ENCODE results near the gene PBOV1. TPM values are rescaled to one million over a fixed set of nuclear protein-coding genes. Genes with fewer than 3 reads are reported as not detected.

PBOV1 gene
- total and polyA plus RNA-seq, 2 experiments from 2014 or later, result not detected

GRCh38 chr6:138205437-138206094 lies 12.7 kb downstream of the PBOV1 start:
- no peak for DNase-seq (ENCODE audit: low spot score)
- no peaks in the 10 kb centered on the region for H3K9me3 ChIP-seq (ENCODE audit: low read depth)
- 79% methylated on average over 5 of the region's 5 CpGs for WGBS (ENCODE audit: low lambda C conversion rate, missing lambda C conversion rate)
- H3K27ac ChIP-seq, result no peak overlapping the region
- no peak overlapping the region for H3K4me3 ChIP-seq
- H3K36me3 ChIP-seq (replicated peaks; ENCODE audit: insufficient read depth, low read depth), result no peaks in the 10 kb centered on the region
- no peak for TF ChIP-seq EZH2phosphoT487 (IDR thresholded peaks at IDR 0.05; ENCODE audit: low read depth, severe bottlenecking, unreplicated experiment)
- no peak for TF ChIP-seq CTCF (IDR thresholded peaks at IDR 0.05; ENCODE audit: poor library complexity)
- no peak for TF ChIP-seq EZH2 (IDR thresholded peaks at IDR 0.05; ENCODE audit: borderline replicate concordance)
- H4K20me1 ChIP-seq (ENCODE audit: insufficient read depth, poor library complexity, severe bottlenecking), result no peaks in the 10 kb centered on the region
- H3K4me1 ChIP-seq (ENCODE audit: insufficient read depth), result no peaks in the 10 kb centered on the region
- no peaks in the 10 kb centered on the region for H3K79me2 ChIP-seq
- H2AFZ ChIP-seq, result no peak overlapping the region
- H3K27me3 ChIP-seq, result no peaks in the 10 kb centered on the region
- no peaks in the 10 kb centered on the region for H3K9me2 ChIP-seq (replicated peaks; ENCODE audit: insufficient read depth)
- no peak overlapping the region for H3K4me2 ChIP-seq

GRCh38 chr6:138204792-138205384 lies 13.4 kb downstream of the PBOV1 start:
- H3K4me2 ChIP-seq, result no peak overlapping the region
- H3K4me3 ChIP-seq, result no peak overlapping the region
- WGBS (ENCODE audit: low lambda C conversion rate, missing lambda C conversion rate), result 78% methylated on average over 4 of the region's 4 CpGs
- TF ChIP-seq EZH2phosphoT487 (IDR thresholded peaks at IDR 0.05; ENCODE audit: low read depth, severe bottlenecking, unreplicated experiment) (no peak), CTCF (IDR thresholded peaks at IDR 0.05; ENCODE audit: poor library complexity) (no peak), EZH2 (IDR thresholded peaks at IDR 0.05; ENCODE audit: borderline replicate concordance) (no peak)
- no peaks in the 10 kb centered on the region for H3K36me3 ChIP-seq (replicated peaks; ENCODE audit: insufficient read depth, low read depth)
- H3K27ac ChIP-seq, result no peak overlapping the region
- H3K27me3 ChIP-seq, result no peaks in the 10 kb centered on the region
- H3K9me3 ChIP-seq (ENCODE audit: low read depth), result no peaks in the 10 kb centered on the region
- H3K9me2 ChIP-seq (replicated peaks; ENCODE audit: insufficient read depth), result no peaks in the 10 kb centered on the region
- no peaks in the 10 kb centered on the region for H3K79me2 ChIP-seq
- H2AFZ ChIP-seq, result no peak overlapping the region
- H4K20me1 ChIP-seq (ENCODE audit: insufficient read depth, poor library complexity, severe bottlenecking), result no peaks in the 10 kb centered on the region
- no peaks in the 10 kb centered on the region for H3K4me1 ChIP-seq (ENCODE audit: insufficient read depth)
- DNase-seq (ENCODE audit: low spot score), result no peak

GRCh38 chr6:138204303-138204702 lies 14.0 kb downstream of the PBOV1 start:
- H3K79me2 ChIP-seq, result no peaks in the 10 kb centered on the region
- H3K9me3 ChIP-seq (ENCODE audit: low read depth), result no peaks in the 10 kb centered on the region
- TF ChIP-seq CTCF (IDR thresholded peaks at IDR 0.05; ENCODE audit: poor library complexity) (no peak), EZH2 (IDR thresholded peaks at IDR 0.05; ENCODE audit: borderline replicate concordance) (no peak), EZH2phosphoT487 (IDR thresholded peaks at IDR 0.05; ENCODE audit: low read depth, severe bottlenecking, unreplicated experiment) (no peak)
- H4K20me1 ChIP-seq (ENCODE audit: insufficient read depth, poor library complexity, severe bottlenecking), result no peaks in the 10 kb centered on the region
- H3K9me2 ChIP-seq (replicated peaks; ENCODE audit: insufficient read depth), result no peaks in the 10 kb centered on the region
- H3K27me3 ChIP-seq, result no peaks in the 10 kb centered on the region
- no peaks in the 10 kb centered on the region for H3K36me3 ChIP-seq (replicated peaks; ENCODE audit: insufficient read depth, low read depth)
- no peaks in the 10 kb centered on the region for H3K4me1 ChIP-seq (ENCODE audit: insufficient read depth)
- no peak for DNase-seq (ENCODE audit: low spot score)
- H3K27ac ChIP-seq, result no peak overlapping the region
- H3K4me2 ChIP-seq, result no peak overlapping the region
- no peak overlapping the region for H2AFZ ChIP-seq
- H3K4me3 ChIP-seq, result no peak overlapping the region
